Liver (tissue), 3 donors: ENCODE data around the gene IPO5.

Experiments
- ATF3 ChIP-seq: IDR thresholded peaks from 2 replicates; pipeline ENCODE4 v1.6.1; 2016; ENCODE audit warnings: antibody characterized with exemption
- CTCF ChIP-seq: fragments of 150-350 bp; IDR thresholded peaks from 2 replicates; pipeline ENCODE4 v1.5.1; 2017; ENCODE audit warnings: improper control_type of control experiment, low read depth, low read length; ENCODE audit not compliant: missing input control
- EGR1 ChIP-seq, 2 donors: IDR thresholded peaks; 2 replicates each; pipeline ENCODE4 v1.6.1; 2016 to 2018; ENCODE audit warnings: antibody characterized with exemption in 2 of 2, low read depth in 2 of 2
- FOXA1 ChIP-seq: IDR thresholded peaks from 2 replicates; pipeline ENCODE4 v1.6.1; 2016; ENCODE audit warnings: antibody characterized with exemption
- GABPA ChIP-seq, 2 donors: IDR thresholded peaks in 1 of 2; conservative IDR thresholded peaks in 1 of 2; 2 replicates each; pipeline ENCODE4 v1.6.1; 2016; ENCODE audit warnings: antibody characterized with exemption in 2 of 2, mild to moderate bottlenecking in 1 of 2, moderate library complexity in 1 of 2
- MAX ChIP-seq: IDR thresholded peaks from 2 replicates; pipeline ENCODE4 v1.6.1; 2016; ENCODE audit warnings: antibody characterized with exemption
- RAD21 ChIP-seq, 2 donors: IDR thresholded peaks; 2 replicates each; pipeline ENCODE4 v1.6.1; 2016; ENCODE audit warnings: antibody characterized with exemption in 2 of 2, mild to moderate bottlenecking in 2 of 2
- REST ChIP-seq: IDR thresholded peaks from 2 replicates; pipeline ENCODE4 v1.6.1; 2016; ENCODE audit warnings: antibody characterized with exemption, mild to moderate bottlenecking
- RXRA ChIP-seq, 2 donors: IDR thresholded peaks; 2 replicates each; pipeline ENCODE4 v1.6.1; 2017 to 2018; ENCODE audit warnings: antibody characterized with exemption in 2 of 2, mild to moderate bottlenecking in 1 of 2
- SP1 ChIP-seq: IDR thresholded peaks from 2 replicates; pipeline ENCODE4 v1.6.1; 2018; ENCODE audit warnings: antibody characterized with exemption, mild to moderate bottlenecking
- TAF1 ChIP-seq: conservative IDR thresholded peaks from 2 replicates; pipeline ENCODE4 v1.6.1; 2016; ENCODE audit warnings: antibody characterized with exemption, mild to moderate bottlenecking
- YY1 ChIP-seq: IDR thresholded peaks from 2 replicates; pipeline ENCODE4 v1.6.1; 2016; ENCODE audit warnings: antibody characterized with exemption, mild to moderate bottlenecking
- ZBTB33 ChIP-seq: IDR thresholded peaks from 2 replicates; pipeline ENCODE4 v1.6.1; 2016; ENCODE audit warnings: antibody characterized with exemption
- donor health status: healthy.
- donor health status: healthy.

- TF ChIP-seq CTCF (no peak), SP1 (no peak), GABPA (IDR thresholded peaks at IDR 0.05 in 1 of 2, conservative IDR thresholded peaks at IDR 0.05 in 1 of 2) (no peak), MAX (no peak), RAD21 (IDR thresholded peaks at IDR 0.05) (no peak), REST (no peak), ATF3 (no peak), YY1 (no peak), FOXA1 (no peak), EGR1 (IDR thresholded peaks at IDR 0.05; ENCODE audit: low read depth in 2 of 2) (no peak), RXRA (IDR thresholded peaks at IDR 0.05) (no peak), ZBTB33 (no peak), TAF1 (no peak)
These were observed 25.6 kb downstream of the IPO5 start for GRCh38 chr13:97979051-97979450.
